ENCODE data around the gene CFL2. TPM values are rescaled to one million over a fixed set of nuclear protein-coding genes. Genes with fewer than 3 reads are reported as not detected.

CFL2 gene
- total RNA-seq, 1 experiment from 2014 or later: 13.9 TPM

DNA sequence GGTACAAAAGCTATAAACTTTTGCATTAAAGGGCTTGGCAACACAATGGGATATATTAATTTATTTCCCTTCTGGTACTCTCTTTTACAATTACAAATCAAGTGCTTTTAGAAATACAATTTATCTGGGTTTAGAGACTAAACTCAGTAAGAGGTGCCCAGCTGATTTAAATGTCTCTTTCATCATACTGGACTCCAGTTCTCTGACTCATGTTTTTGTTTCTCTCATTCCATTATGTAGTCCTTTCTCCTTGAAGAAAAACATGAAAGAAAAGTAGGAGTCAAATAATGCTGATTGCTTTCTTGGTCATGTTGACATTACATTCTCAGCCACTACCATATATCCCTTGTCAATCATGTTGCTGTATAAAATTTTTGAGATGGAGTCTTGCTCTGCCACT lies 36.3 kb upstream of the CFL2 start:
- Mint-ChIP-seq H3K36me3 (ENCODE audit: insufficient read depth in 1 of 3, low read depth in 3 of 3) (peaks cover 0 to 10% (median 0%) of the 10 kb centered on the region in 3 experiments; a peak in 2 of 7 replicates), H3K4me3 (no peak overlapping the region), H3K9me3 (no peaks in the 10 kb centered on the region), H3K27me3 (ENCODE audit: low read depth) (no peaks in the 10 kb centered on the region), H3K4me1 (no peaks in the 10 kb centered on the region), H3K27ac (no peak overlapping the region; a peak in 1 of 7 replicates)
- H2BK12ac ChIP-seq (ENCODE audit: insufficient read length, low read depth, low read length): no peak overlapping the region
- H3K79me1 ChIP-seq (ENCODE audit: insufficient read depth, low read depth, low read length, poor library complexity, severe bottlenecking): no peaks in the 10 kb centered on the region
- H3K56ac ChIP-seq (ENCODE audit: insufficient read length, low read depth, low read length): no peak overlapping the region
- TF ChIP-seq CTCF (conservative IDR thresholded peaks at IDR 0.05): no peak
- H3K4me2 ChIP-seq (ENCODE audit: insufficient read depth, insufficient read length, low read length): no peak overlapping the region
- no peaks in the 10 kb centered on the region for H3K27me3 ChIP-seq (ENCODE audit: insufficient read depth, low read length)
- H4K8ac ChIP-seq (replicated peaks; ENCODE audit: insufficient read length, low read depth, low read length): no peak overlapping the region
- no peaks in the 10 kb centered on the region for H3K79me2 ChIP-seq (ENCODE audit: insufficient read depth, low read length)
- DNase-seq: no peak
- H4K5ac ChIP-seq (ENCODE audit: insufficient read length, low read depth, low read length): no peak overlapping the region
- no peak overlapping the region for H3K23ac ChIP-seq (ENCODE audit: insufficient read length, low read depth, low read length)
- no peak overlapping the region for H3T11ph ChIP-seq (ENCODE audit: low read length)
- H4K91ac ChIP-seq (ENCODE audit: insufficient read length, low read depth, low read length): no peak overlapping the region
- H3K4me1 ChIP-seq (ENCODE audit: insufficient read depth, low read length): no peaks in the 10 kb centered on the region
- no peak overlapping the region for H3K14ac ChIP-seq (ENCODE audit: insufficient read depth, low read length)
- H2BK20ac ChIP-seq (ENCODE audit: low read depth, low read length, poor library complexity, severe bottlenecking): no peak overlapping the region
- no peak overlapping the region for H2BK15ac ChIP-seq (ENCODE audit: low read depth, low read length)
- H3K9me3 ChIP-seq (ENCODE audit: control insufficient read depth, low read depth, low read length): no peaks in the 10 kb centered on the region
- H3K27ac ChIP-seq (ENCODE audit: insufficient read length, low read depth, low read length): no peak overlapping the region
- H2BK5ac ChIP-seq (ENCODE audit: insufficient read length, low read length): no peak overlapping the region
- no peak overlapping the region for H3K4ac ChIP-seq (ENCODE audit: low read depth, low read length)
- H4K20me1 ChIP-seq (ENCODE audit: control insufficient read depth, insufficient read depth, insufficient read length): no peaks in the 10 kb centered on the region
- no peak overlapping the region for H3K18ac ChIP-seq (ENCODE audit: insufficient read length, low read depth, low read length)
- H2AK5ac ChIP-seq (ENCODE audit: insufficient read length, low read length): no peak overlapping the region
- H2BK120ac ChIP-seq (ENCODE audit: low read depth, low read length, poor library complexity, severe bottlenecking): no peak overlapping the region
- H2AFZ ChIP-seq (ENCODE audit: low read length): no peak overlapping the region
- H3K23me2 ChIP-seq (ENCODE audit: insufficient read length, low read depth, low read length, poor library complexity, severe bottlenecking): no peaks in the 10 kb centered on the region
- no peak overlapping the region for H3K9ac ChIP-seq (ENCODE audit: extremely low read depth, insufficient read length, low read length)

All from H9 (cell line).